ENCODE measurements around the gene KAZN. TPM values are rescaled to one million over a fixed set of nuclear protein-coding genes. Genes with fewer than 3 reads are reported as not detected.

The KAZN gene
- total RNA-seq, 2 experiments from 2014 or later, result 0.22 to 0.55 TPM

GRCh38 chr1:14561014-14561693 is 37.3 kb upstream of the KAZN start:
- DNase-seq (no peak), ATAC-seq (ENCODE audit: poor library complexity) (no peak)
- TF ChIP-seq, protein P1, sequence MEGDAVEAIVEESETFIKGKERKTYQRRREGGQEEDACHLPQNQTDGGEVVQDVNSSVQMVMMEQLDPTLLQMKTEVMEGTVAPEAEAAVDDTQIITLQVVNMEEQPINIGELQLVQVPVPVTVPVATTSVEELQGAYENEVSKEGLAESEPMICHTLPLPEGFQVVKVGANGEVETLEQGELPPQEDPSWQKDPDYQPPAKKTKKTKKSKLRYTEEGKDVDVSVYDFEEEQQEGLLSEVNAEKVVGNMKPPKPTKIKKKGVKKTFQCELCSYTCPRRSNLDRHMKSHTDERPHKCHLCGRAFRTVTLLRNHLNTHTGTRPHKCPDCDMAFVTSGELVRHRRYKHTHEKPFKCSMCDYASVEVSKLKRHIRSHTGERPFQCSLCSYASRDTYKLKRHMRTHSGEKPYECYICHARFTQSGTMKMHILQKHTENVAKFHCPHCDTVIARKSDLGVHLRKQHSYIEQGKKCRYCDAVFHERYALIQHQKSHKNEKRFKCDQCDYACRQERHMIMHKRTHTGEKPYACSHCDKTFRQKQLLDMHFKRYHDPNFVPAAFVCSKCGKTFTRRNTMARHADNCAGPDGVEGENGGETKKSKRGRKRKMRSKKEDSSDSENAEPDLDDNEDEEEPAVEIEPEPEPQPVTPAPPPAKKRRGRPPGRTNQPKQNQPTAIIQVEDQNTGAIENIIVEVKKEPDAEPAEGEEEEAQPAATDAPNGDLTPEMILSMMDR (IDR thresholded peaks at IDR 0.05), result no peak
- Mint-ChIP-seq H3K9me3 (peaks cover 2% of the 10 kb centered on the region), H3K27me3 (peaks cover 12% of the 10 kb centered on the region), H3K27ac (no peak overlapping the region), H3K4me3 (no peak overlapping the region), H3K4me1 (ENCODE audit: low read depth) (no peaks in the 10 kb centered on the region), H3K36me3 (ENCODE audit: low read depth) (no peaks in the 10 kb centered on the region)
- H3K4me1 ChIP-seq (ENCODE audit: insufficient read depth, low read length), result no peaks in the 10 kb centered on the region
- H3K27ac ChIP-seq (ENCODE audit: low read depth in 1 of 2, low read length in 2 of 2), result no peak overlapping the region
- ChIA-PET CTCF (no interaction called here), POLR2A (interaction anchor here (0.6 kb wide), 1 partner anchor 14 kb away, joined by 3 read pairs; no protein-coding TSS in a partner anchor)
- no peaks in the 10 kb centered on the region for H3K36me3 ChIP-seq (ENCODE audit: insufficient read depth, low read length)
- intact Hi-C loops (cut with DNase I, micrococcal nuclease), result no loop called here
- no peak overlapping the region for H3K4me3 ChIP-seq (ENCODE audit: low read length)
- peaks cover 0 to 6% of the 10 kb centered on the region in 2 experiments for H3K27me3 ChIP-seq (ENCODE audit: control insufficient read depth in 1 of 2, insufficient read depth in 2 of 2, low read length in 2 of 2)
- H3K9me3 ChIP-seq (ENCODE audit: control insufficient read depth in 1 of 2, insufficient read depth in 1 of 2, low read length in 2 of 2), result no peaks in the 10 kb centered on the region

- ChIA-PET POLR2A (no interaction called here), CTCF (no interaction called here)
- Histone ChIP-seq H3K27ac (ENCODE audit: low read depth in 1 of 2, low read length in 2 of 2) (no peak overlapping the region), H3K27me3 (ENCODE audit: control insufficient read depth in 1 of 2, insufficient read depth in 2 of 2, low read length in 2 of 2) (no peaks in the 10 kb centered on the region), H3K9me3 (ENCODE audit: control insufficient read depth in 1 of 2, insufficient read depth in 1 of 2, low read length in 2 of 2) (no peaks in the 10 kb centered on the region), H3K4me3 (ENCODE audit: low read length) (no peak overlapping the region), H3K4me1 (ENCODE audit: insufficient read depth, low read length) (no peaks in the 10 kb centered on the region), H3K36me3 (ENCODE audit: insufficient read depth, low read length) (no peaks in the 10 kb centered on the region)
- Mint-ChIP-seq H3K4me3 (no peak overlapping the region), H3K36me3 (ENCODE audit: low read depth) (no peaks in the 10 kb centered on the region), H3K9me3 (peaks cover 2% of the 10 kb centered on the region), H3K27me3 (peaks cover 6% of the 10 kb centered on the region), H3K4me1 (ENCODE audit: low read depth) (no peaks in the 10 kb centered on the region), H3K27ac (no peak overlapping the region)
- intact Hi-C loops (cut with DNase I, micrococcal nuclease), result no loop called here
- TF ChIP-seq, protein P1 (IDR thresholded peaks at IDR 0.05), result no peak
- DNase-seq (no peak), ATAC-seq (ENCODE audit: poor library complexity) (no peak)
Observed at GRCh38 chr1:14565090-14565489, 33.4 kb upstream of the KAZN start.

GRCh38 chr1:14567056-14567455 is 31.4 kb upstream of the KAZN start:
- intact Hi-C loops (cut with DNase I, micrococcal nuclease), result no loop called here
- H3K4me1 ChIP-seq (ENCODE audit: insufficient read depth, low read length), result no peaks in the 10 kb centered on the region
- Mint-ChIP-seq H3K27me3 (peaks cover 21% of the 10 kb centered on the region), H3K36me3 (ENCODE audit: low read depth) (no peaks in the 10 kb centered on the region), H3K4me1 (ENCODE audit: low read depth) (no peaks in the 10 kb centered on the region), H3K27ac (no peak overlapping the region), H3K9me3 (peaks cover 2% of the 10 kb centered on the region), H3K4me3 (no peak overlapping the region)
- H3K27me3 ChIP-seq (ENCODE audit: control insufficient read depth in 1 of 2, insufficient read depth in 2 of 2, low read length in 2 of 2), result no peaks in the 10 kb centered on the region
- H3K4me3 ChIP-seq (ENCODE audit: low read length), result no peak overlapping the region
- ChIA-PET CTCF (no interaction called here), POLR2A (no interaction called here)
- no peak overlapping the region for H3K27ac ChIP-seq (ENCODE audit: low read depth in 1 of 2, low read length in 2 of 2)
- H3K36me3 ChIP-seq (ENCODE audit: insufficient read depth, low read length), result no peaks in the 10 kb centered on the region
- H3K9me3 ChIP-seq (ENCODE audit: control insufficient read depth in 1 of 2, insufficient read depth in 1 of 2, low read length in 2 of 2), result peaks cover 0 to 3% of the 10 kb centered on the region in 2 experiments
- no peak for ATAC-seq (ENCODE audit: poor library complexity)
- DNase-seq, result no peak
- TF ChIP-seq, protein P1 (IDR thresholded peaks at IDR 0.05), result no peak

Data from CD4-positive, alpha-beta T cell (primary cell).